Superior temporal gyrus (tissue), 1 donor: ENCODE measurements around the gene TAS2R40.
"Not testable (repeated sequence)": the region's sequence is repeated elsewhere in the genome, so short reads cannot be mapped to it uniquely, and the experiment has no call there.

ENCODE experiments used
- DNase-seq: peaks from one replicate; pipeline ENCODE4 v3.0.0-alpha.2; 2016; ENCODE audit errors: extremely low spot score

Gene TAS2R40

GRCh38 chr7:143250199-143250598 is 28.4 kb downstream of the TAS2R40 start:
- DNase-seq = no peak

- no peak for DNase-seq
Observed at GRCh38 chr7:143250822-143251221, 29.0 kb downstream of the TAS2R40 start.

GRCh38 chr7:143252006-143252405 is 30.2 kb downstream of the TAS2R40 start:
- DNase-seq = no peak

GRCh38 chr7:143255564-143255963 is 33.7 kb downstream of the TAS2R40 start:
- no peak for DNase-seq

- DNase-seq = no peak
Observed at GRCh38 chr7:143256325-143256724, 34.5 kb downstream of the TAS2R40 start.

- DNase-seq = no peak
Observed at GRCh38 chr7:143256932-143257331, 35.1 kb downstream of the TAS2R40 start.

GRCh38 chr7:143257501-143257900 is 35.7 kb downstream of the TAS2R40 start:
- DNase-seq = no peak

GRCh38 chr7:143258831-143259230 is 37.0 kb downstream of the TAS2R40 start:
- no peak for DNase-seq

GRCh38 chr7:143259765-143260164 is 37.9 kb downstream of the TAS2R40 start:
- peak; percentile 5 for DNase-seq

GRCh38 chr7:143261901-143262300 is 40.1 kb downstream of the TAS2R40 start:
- peak; percentile 7 for DNase-seq

GRCh38 chr7:143263266-143264195 is 41.7 kb downstream of the TAS2R40 start, which contains the start of gene GSTK1:
Gene GSTK1 (plus strand): TSS chr7:143263441. CDS start chr7:143263514, 73 bp downstream.
- peak; percentile 82 for DNase-seq

- DNase-seq = not testable (repeated sequence)
Observed at GRCh38 chr7:143264196-143264568, 42.3 kb downstream of the TAS2R40 start.

- no peak for DNase-seq
Observed at GRCh38 chr7:143265017-143265693, 43.3 kb downstream of the TAS2R40 start.

- no peak for DNase-seq
Observed at GRCh38 chr7:143269251-143269650, 47.4 kb downstream of the TAS2R40 start.

- no peak for DNase-seq
Observed at GRCh38 chr7:143271240-143271639, 49.4 kb downstream of the TAS2R40 start.
